ENCODE measurements around the gene CALCB. TPM values are rescaled to one million over a fixed set of nuclear protein-coding genes. Genes with fewer than 3 reads are reported as not detected.

Gene CALCB
- total and polyA plus RNA-seq, 2 of the 8 experiments (the other 6 are each of a cell fraction or from before 2014, with no cell fraction given): 3.7 to 4.2 TPM

DNA sequence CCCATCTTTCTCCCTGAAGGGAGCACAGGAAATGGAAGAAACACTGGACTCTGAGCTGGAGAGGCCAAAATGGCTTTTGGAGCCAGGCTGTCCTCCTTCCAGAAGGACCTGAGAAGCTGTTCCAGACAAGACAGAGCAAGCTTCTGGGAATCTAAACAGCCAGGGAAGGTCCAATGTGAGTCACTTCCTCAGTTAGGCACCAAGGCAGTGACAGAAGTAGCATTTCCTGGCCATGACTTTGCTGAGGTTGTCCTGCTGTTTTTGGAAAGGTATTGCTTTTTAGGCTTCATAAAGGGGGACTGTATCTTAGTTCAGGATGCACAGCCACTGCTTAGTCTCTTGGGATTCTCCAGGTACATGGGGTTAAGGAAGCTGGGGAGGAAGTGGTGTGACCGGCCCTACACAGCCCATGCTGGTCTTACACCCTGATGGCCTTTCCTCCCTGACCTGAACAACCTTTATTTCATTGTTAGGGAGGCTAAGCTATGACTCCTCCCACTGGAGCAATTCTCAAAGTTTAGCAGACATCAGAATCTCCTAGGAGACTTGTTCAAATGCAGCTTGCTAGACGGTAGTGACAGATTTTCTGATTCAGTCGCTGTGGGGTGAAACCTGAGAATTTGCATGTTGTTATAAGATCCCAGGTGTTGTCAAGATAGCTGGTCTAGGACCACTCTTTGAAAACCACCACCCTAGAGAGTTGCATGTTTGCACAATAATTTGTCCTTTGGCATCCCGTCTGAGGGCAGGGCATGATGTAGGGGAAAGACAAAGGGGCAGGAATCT, 34.5 kb downstream of the CALCB start (continued):
- TF ChIP-seq, protein P1, sequence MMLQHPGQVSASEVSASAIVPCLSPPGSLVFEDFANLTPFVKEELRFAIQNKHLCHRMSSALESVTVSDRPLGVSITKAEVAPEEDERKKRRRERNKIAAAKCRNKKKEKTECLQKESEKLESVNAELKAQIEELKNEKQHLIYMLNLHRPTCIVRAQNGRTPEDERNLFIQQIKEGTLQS (IDR thresholded peaks at IDR 0.05; ENCODE audit: insufficient read depth, low read depth, low read length): no peak
- TF ChIP-seq CREB1 (IDR thresholded peaks at IDR 0.05) (no peak), JUN (IDR thresholded peaks at IDR 0.05; ENCODE audit: low read depth, low read length) (no peak), ZNF274 (IDR thresholded peaks at IDR 0.05; ENCODE audit: borderline replicate concordance, extremely low read depth, low read length) (no peak)
